ENCODE results near the gene CIB1. TPM values are rescaled to one million over a fixed set of nuclear protein-coding genes. Genes with fewer than 3 reads are reported as not detected.
A peak's percentile ranks its signal among the peaks of the same experiment; 100 is the strongest.
"Not testable (repeated sequence)": the region's sequence is repeated elsewhere in the genome, so short reads cannot be mapped to it uniquely, and the experiment has no call there.

Gene CIB1
- total RNA-seq, 1 donor from 2014 or later = 33.8 TPM

GRCh38 chr15:90189781-90190467 is 43.8 kb downstream of the CIB1 start:
- H3K4me1 Mint-ChIP-seq (ENCODE audit: unreplicated experiment) = peaks cover 32% of the 10 kb centered on the region
- TF ChIP-seq, protein P1, sequence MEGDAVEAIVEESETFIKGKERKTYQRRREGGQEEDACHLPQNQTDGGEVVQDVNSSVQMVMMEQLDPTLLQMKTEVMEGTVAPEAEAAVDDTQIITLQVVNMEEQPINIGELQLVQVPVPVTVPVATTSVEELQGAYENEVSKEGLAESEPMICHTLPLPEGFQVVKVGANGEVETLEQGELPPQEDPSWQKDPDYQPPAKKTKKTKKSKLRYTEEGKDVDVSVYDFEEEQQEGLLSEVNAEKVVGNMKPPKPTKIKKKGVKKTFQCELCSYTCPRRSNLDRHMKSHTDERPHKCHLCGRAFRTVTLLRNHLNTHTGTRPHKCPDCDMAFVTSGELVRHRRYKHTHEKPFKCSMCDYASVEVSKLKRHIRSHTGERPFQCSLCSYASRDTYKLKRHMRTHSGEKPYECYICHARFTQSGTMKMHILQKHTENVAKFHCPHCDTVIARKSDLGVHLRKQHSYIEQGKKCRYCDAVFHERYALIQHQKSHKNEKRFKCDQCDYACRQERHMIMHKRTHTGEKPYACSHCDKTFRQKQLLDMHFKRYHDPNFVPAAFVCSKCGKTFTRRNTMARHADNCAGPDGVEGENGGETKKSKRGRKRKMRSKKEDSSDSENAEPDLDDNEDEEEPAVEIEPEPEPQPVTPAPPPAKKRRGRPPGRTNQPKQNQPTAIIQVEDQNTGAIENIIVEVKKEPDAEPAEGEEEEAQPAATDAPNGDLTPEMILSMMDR (IDR thresholded peaks at IDR 0.05) = no peak
- H3K36me3 Mint-ChIP-seq (ENCODE audit: unreplicated experiment) = no peaks in the 10 kb centered on the region
- no peak overlapping the region for H3K27ac Mint-ChIP-seq (ENCODE audit: unreplicated experiment)
- no peaks in the 10 kb centered on the region for H3K9me3 Mint-ChIP-seq (ENCODE audit: unreplicated experiment)
- H3K4me3 Mint-ChIP-seq (ENCODE audit: unreplicated experiment) = no peak overlapping the region
- no peak for DNase-seq (ENCODE audit: extremely low spot score, unreplicated experiment)
- no peaks in the 10 kb centered on the region for H3K27me3 Mint-ChIP-seq (ENCODE audit: unreplicated experiment)

GRCh38 chr15:90188914-90189748 is 44.6 kb downstream of the CIB1 start:
- TF ChIP-seq, protein P1 (IDR thresholded peaks at IDR 0.05) = no peak
- H3K27ac Mint-ChIP-seq (ENCODE audit: unreplicated experiment) = no peak overlapping the region
- H3K9me3 Mint-ChIP-seq (ENCODE audit: unreplicated experiment) = no peaks in the 10 kb centered on the region
- DNase-seq (ENCODE audit: extremely low spot score, unreplicated experiment) = no peak
- H3K4me3 Mint-ChIP-seq (ENCODE audit: unreplicated experiment) = no peak overlapping the region
- H3K4me1 Mint-ChIP-seq (ENCODE audit: unreplicated experiment) = peaks cover 35% of the 10 kb centered on the region
- no peaks in the 10 kb centered on the region for H3K27me3 Mint-ChIP-seq (ENCODE audit: unreplicated experiment)
- no peaks in the 10 kb centered on the region for H3K36me3 Mint-ChIP-seq (ENCODE audit: unreplicated experiment)

- not testable (repeated sequence) for H3K9me3 Mint-ChIP-seq (ENCODE audit: unreplicated experiment); H3K36me3 Mint-ChIP-seq (ENCODE audit: unreplicated experiment); H3K27me3 Mint-ChIP-seq (ENCODE audit: unreplicated experiment); H3K27ac Mint-ChIP-seq (ENCODE audit: unreplicated experiment); H3K4me3 Mint-ChIP-seq (ENCODE audit: unreplicated experiment); DNase-seq (ENCODE audit: extremely low spot score, unreplicated experiment)
- H3K4me1 Mint-ChIP-seq (ENCODE audit: unreplicated experiment) = peaks cover 35% of the 10 kb centered on the region
Measured at GRCh38 chr15:90188065-90188464, 45.7 kb downstream of the CIB1 start.

DNA sequence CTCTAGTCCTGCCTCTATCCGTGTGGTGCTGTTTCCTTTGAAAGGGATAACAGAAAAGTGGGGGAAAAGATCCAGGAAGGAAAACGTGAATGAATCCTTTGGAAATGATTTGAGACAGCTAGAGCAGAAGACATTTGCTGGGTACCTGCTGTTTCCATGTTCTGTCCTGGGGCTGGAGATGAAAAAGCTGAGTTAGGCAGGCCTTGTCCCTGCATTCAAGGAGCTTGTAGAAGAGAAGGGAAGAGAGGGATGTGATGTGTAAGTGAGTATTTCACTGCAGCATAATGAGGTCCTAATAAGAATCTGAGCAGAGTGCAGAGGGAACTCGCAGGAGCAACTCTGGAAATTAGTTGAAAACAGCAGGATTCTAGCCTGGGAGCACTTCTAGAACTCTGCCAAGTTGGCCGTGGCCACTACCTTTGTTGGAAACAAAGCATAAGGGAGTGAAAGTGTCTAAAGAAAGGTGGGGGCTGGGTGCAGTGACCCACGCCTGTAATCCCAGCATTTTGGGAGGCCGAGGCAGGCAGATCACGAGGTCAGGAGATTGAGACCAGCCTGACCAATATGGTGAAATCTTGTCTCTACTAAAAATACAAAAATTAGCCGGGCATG is 46.4 kb downstream of the CIB1 start:
- Mint-ChIP-seq H3K36me3 (ENCODE audit: unreplicated experiment) (no peaks in the 10 kb centered on the region), H3K27ac (ENCODE audit: unreplicated experiment) (peak overlapping the region; percentile 9), H3K9me3 (ENCODE audit: unreplicated experiment) (no peaks in the 10 kb centered on the region), H3K4me1 (ENCODE audit: unreplicated experiment) (peaks cover 28% of the 10 kb centered on the region), H3K27me3 (ENCODE audit: unreplicated experiment) (no peaks in the 10 kb centered on the region), H3K4me3 (ENCODE audit: unreplicated experiment) (no peak overlapping the region)
- TF ChIP-seq, protein P1 (IDR thresholded peaks at IDR 0.05) = no peak
- DNase-seq (ENCODE audit: extremely low spot score, unreplicated experiment) = no peak

DNA sequence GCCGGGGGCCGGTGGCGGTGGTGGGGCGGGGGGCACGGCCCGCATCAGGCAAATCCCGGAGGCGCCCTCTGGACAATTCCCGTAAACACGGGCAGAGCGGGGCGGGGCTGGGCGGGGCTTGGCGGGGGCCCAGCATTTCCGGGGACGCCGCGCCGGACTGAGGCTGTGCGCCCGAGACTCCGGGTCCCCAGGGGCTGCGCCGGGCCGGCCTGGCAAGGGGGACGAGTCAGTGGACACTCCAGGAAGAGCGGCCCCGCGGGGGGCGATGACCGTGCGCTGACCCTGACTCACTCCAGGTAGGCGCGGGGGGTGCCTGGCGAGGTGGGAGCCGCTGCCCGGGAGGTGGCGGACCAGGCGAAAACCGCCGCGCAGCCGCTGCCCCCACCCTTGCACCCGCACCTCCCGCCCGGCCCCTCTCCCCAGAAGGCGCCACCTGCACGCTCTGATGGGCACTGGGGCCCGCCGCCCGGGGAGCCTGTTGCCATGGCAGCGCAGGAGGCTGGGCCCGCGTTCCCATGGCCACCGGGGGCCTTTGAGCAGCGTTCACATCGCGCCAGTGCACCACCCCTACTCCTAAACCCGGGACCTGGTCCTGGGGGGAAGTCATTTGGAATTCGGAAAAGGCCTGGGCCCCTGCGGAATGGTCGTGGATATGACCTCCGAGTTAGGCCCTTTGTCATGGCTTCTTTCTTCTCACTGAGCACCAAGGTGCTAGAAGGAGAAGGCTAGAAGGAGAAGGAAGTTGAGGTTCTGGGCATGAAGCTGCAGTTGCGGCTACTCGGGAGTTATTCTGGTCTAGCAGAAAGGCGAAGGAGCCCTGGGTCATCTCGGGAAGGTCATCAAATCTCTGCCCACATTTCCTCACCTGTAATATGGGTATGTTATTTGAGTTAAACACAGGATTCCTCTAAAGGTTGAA is 48.7 kb downstream of the CIB1 start:
- TF ChIP-seq, protein P1 (IDR thresholded peaks at IDR 0.05) = no peak
- no peaks in the 10 kb centered on the region for H3K36me3 Mint-ChIP-seq (ENCODE audit: unreplicated experiment)
- DNase-seq (ENCODE audit: extremely low spot score, unreplicated experiment) = no peak
- peak overlapping the region; percentile 55 for H3K4me3 Mint-ChIP-seq (ENCODE audit: unreplicated experiment)
- no peak overlapping the region for H3K27ac Mint-ChIP-seq (ENCODE audit: unreplicated experiment)
- H3K4me1 Mint-ChIP-seq (ENCODE audit: unreplicated experiment) = peaks cover 16% of the 10 kb centered on the region
- H3K9me3 Mint-ChIP-seq (ENCODE audit: unreplicated experiment) = no peaks in the 10 kb centered on the region
- peaks cover 10% of the 10 kb centered on the region for H3K27me3 Mint-ChIP-seq (ENCODE audit: unreplicated experiment)

Data from osteocyte (in vitro differentiated cells).